ENCODE data around the gene LMX1A. TPM values are rescaled to one million over a fixed set of nuclear protein-coding genes. Genes with fewer than 3 reads are reported as not detected.

The LMX1A gene
- polyA plus RNA-seq, 1 donor (not counting 4 experiments of a cell fraction or from before 2014, with no cell fraction given), result not detected

DNA sequence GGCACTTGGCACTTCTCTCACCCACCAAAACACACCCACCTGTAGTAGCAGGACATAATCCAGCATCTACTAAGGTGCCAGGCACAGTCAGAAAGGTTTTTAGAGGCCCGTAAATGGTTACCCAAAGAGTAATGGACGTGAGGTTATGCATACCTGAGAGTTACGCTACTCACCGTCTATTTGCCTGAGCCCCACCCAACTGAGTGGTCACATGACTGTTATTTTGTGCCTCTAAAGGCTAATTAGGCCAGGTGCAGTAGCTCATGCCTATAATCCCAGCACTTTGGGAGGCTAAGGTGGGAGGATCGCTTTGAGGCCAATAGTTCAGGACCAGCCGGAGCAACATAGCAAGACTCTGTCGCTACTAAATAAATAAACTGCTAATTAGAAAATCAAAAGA, 11.0 kb downstream of the LMX1A start:
- Histone ChIP-seq H3K36me3 (ENCODE audit: control insufficient read depth in 2 of 2, extremely low read depth in 1 of 2, insufficient read depth in 2 of 2, low read length in 2 of 2) (no peaks in the 10 kb centered on the region), H3K4me1 (ENCODE audit: control insufficient read depth, extremely low read depth, insufficient read depth, low read length) (no peaks in the 10 kb centered on the region), H3K9me3 (ENCODE audit: control insufficient read depth, low read depth, low read length) (no peaks in the 10 kb centered on the region), H3K27ac (ENCODE audit: control insufficient read depth, insufficient read depth, low read length) (no peak overlapping the region), H3K27me3 (ENCODE audit: control insufficient read depth, extremely low read depth, insufficient read depth, low read length) (peaks cover 40% of the 10 kb centered on the region), H2AFZ (ENCODE audit: control insufficient read depth, low read length) (no peak overlapping the region), H4K20me1 (ENCODE audit: control insufficient read depth, extremely low read depth, insufficient read depth, low read length) (no peaks in the 10 kb centered on the region), H3K79me2 (ENCODE audit: control insufficient read depth, insufficient read depth, low read length) (no peaks in the 10 kb centered on the region), H3K4me2 (ENCODE audit: control insufficient read depth, extremely low read depth, insufficient read depth, low read depth, low read length) (no peak overlapping the region), H3K4me3 (ENCODE audit: control insufficient read depth in 2 of 3, extremely low read depth in 1 of 3, insufficient read depth in 2 of 3, low read depth in 1 of 3, low read length in 3 of 3) (no peak overlapping the region), H3K9ac (ENCODE audit: control insufficient read depth, extremely low read depth, insufficient read depth, low read length) (no peak overlapping the region), H3K9me1 (ENCODE audit: control insufficient read depth, extremely low read depth, insufficient read depth, low read length) (no peaks in the 10 kb centered on the region)
- FAIRE-seq (no peak), DNase-seq (ENCODE audit: low read depth, low spot score) (no peak)
- dilution Hi-C loops (cut with MboI; ENCODE audit: extremely low pct_ligation_motif_present, low sequenced_read_pairs), result no loop called here
- TF ChIP-seq, protein P1, sequence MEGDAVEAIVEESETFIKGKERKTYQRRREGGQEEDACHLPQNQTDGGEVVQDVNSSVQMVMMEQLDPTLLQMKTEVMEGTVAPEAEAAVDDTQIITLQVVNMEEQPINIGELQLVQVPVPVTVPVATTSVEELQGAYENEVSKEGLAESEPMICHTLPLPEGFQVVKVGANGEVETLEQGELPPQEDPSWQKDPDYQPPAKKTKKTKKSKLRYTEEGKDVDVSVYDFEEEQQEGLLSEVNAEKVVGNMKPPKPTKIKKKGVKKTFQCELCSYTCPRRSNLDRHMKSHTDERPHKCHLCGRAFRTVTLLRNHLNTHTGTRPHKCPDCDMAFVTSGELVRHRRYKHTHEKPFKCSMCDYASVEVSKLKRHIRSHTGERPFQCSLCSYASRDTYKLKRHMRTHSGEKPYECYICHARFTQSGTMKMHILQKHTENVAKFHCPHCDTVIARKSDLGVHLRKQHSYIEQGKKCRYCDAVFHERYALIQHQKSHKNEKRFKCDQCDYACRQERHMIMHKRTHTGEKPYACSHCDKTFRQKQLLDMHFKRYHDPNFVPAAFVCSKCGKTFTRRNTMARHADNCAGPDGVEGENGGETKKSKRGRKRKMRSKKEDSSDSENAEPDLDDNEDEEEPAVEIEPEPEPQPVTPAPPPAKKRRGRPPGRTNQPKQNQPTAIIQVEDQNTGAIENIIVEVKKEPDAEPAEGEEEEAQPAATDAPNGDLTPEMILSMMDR (optimal IDR thresholded peaks at IDR 0.05 in 1 of 3, IDR thresholded peaks at IDR 0.05 in 1 of 3, conservative IDR thresholded peaks at IDR 0.05 in 1 of 3; ENCODE audit: extremely low read depth in 1 of 3, insufficient read depth in 2 of 3, low read length in 3 of 3), result no peak
- TF ChIP-seq EZH2 (IDR thresholded peaks at IDR 0.05; ENCODE audit: low read length), result no peak

DNA sequence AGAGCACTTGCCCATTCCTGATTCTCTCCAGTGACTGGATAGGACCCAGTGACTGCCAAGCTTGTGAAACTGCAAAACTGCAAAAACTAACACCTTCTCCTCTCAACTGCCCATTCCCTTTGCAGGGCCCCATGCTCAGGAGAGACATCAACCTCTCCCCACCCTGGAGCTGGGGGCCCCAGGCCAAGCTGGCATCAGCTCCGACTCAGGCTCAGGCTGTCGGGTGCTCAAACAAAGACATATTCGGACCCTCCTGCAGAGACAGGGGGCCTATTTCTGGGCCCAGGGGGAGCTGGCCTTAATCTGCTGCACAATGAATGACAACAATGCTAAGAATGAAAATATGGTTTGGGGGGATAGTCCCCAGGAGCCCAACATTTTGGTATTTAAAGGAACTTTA, 11.8 kb downstream of the LMX1A start:
- Histone ChIP-seq H2AFZ (ENCODE audit: control insufficient read depth, low read length) (no peak overlapping the region), H3K36me3 (ENCODE audit: control insufficient read depth in 2 of 2, extremely low read depth in 1 of 2, insufficient read depth in 2 of 2, low read length in 2 of 2) (no peaks in the 10 kb centered on the region), H3K9ac (ENCODE audit: control insufficient read depth, extremely low read depth, insufficient read depth, low read length) (no peak overlapping the region), H3K4me3 (ENCODE audit: control insufficient read depth in 2 of 3, extremely low read depth in 1 of 3, insufficient read depth in 2 of 3, low read depth in 1 of 3, low read length in 3 of 3) (no peak overlapping the region), H3K9me1 (ENCODE audit: control insufficient read depth, extremely low read depth, insufficient read depth, low read length) (no peaks in the 10 kb centered on the region), H3K27me3 (ENCODE audit: control insufficient read depth, extremely low read depth, insufficient read depth, low read length) (peaks cover 35% of the 10 kb centered on the region), H3K4me1 (ENCODE audit: control insufficient read depth, extremely low read depth, insufficient read depth, low read length) (no peaks in the 10 kb centered on the region), H3K79me2 (ENCODE audit: control insufficient read depth, insufficient read depth, low read length) (no peaks in the 10 kb centered on the region), H3K27ac (ENCODE audit: control insufficient read depth, insufficient read depth, low read length) (no peak overlapping the region), H3K9me3 (ENCODE audit: control insufficient read depth, low read depth, low read length) (no peaks in the 10 kb centered on the region), H4K20me1 (ENCODE audit: control insufficient read depth, extremely low read depth, insufficient read depth, low read length) (no peaks in the 10 kb centered on the region), H3K4me2 (ENCODE audit: control insufficient read depth, extremely low read depth, insufficient read depth, low read depth, low read length) (no peak overlapping the region)
- dilution Hi-C loops (cut with MboI; ENCODE audit: extremely low pct_ligation_motif_present, low sequenced_read_pairs), result no loop called here
- DNase-seq (ENCODE audit: low read depth, low spot score) (no peak), FAIRE-seq (no peak)
- TF ChIP-seq, protein P1 (optimal IDR thresholded peaks at IDR 0.05 in 1 of 3, IDR thresholded peaks at IDR 0.05 in 1 of 3, conservative IDR thresholded peaks at IDR 0.05 in 1 of 3; ENCODE audit: extremely low read depth in 1 of 3, insufficient read depth in 2 of 3, low read length in 3 of 3), result no peak
- no peak for TF ChIP-seq EZH2 (IDR thresholded peaks at IDR 0.05; ENCODE audit: low read length)

Measured in keratinocyte (primary cell).